HG03060 (cell line): ENCODE data around the gene GDA.

Source experiments
- ATAC-seq: cut with Tn5 transposase; IDR thresholded peaks from one replicate; pipeline ENCODE4 v1.9.1; 2021; ENCODE audit warnings: low read depth, moderate number of reproducible peaks; ENCODE audit not compliant: unreplicated experiment

GDA gene

DNA sequence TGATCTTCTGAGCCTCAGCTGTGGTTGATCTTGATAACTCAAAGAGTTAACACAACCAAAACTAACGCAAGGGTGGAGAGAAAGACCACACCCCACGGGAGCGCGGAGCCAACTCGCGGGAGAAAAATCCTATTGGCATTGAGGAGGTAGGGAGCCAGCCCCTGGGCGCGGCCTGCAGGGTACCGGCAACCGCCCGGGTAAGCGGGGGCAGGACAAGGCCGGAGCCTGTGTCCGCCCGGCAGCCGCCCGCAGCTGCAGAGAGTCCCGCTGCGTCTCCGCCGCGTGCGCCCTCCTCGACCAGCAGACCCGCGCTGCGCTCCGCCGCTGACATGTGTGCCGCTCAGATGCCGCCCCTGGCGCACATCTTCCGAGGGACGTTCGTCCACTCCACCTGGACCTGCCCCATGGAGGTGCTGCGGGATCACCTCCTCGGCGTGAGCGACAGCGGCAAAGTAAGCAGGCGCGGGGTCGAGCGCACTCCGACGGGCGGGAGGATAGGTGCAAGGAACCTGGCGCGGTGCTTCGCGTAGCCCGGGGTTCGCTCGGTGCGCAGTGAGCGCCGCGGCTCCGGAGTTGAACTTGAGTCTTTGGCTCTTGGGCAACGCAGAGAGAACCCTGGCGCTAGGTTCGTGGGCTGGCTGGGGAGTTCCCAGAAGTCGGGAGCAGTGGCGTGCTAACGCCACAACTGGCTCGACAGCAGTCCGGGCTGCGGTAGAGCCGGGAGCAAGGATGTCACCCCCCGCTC is at the start of gene GDA:
Gene GDA (plus strand): TSS at position 210 of the 745 bp plus-strand sequence. CDS start 120 bp downstream, at position 330.
- no peak for ATAC-seq

DNA sequence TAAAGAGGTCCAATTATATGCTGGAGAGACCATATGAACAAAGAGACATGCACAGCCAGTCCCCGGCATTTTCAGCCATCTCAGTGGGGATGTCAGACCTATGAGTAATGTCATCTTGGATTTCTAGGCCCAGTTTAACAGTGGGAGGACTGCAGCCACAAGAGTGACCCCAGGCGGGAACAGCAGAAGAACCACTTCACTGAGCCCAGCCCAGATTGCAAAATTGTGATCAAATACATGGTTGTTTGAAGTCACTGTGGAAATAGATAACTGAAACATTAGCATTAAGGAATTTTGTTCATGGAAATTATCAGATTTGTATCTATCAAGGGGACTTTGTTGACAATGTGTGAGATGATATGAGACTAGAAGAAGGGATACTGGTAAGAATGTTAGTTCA is 46.7 kb upstream of the GDA start:
- ATAC-seq: no peak

GRCh38 chr9:72113056-72113455 is 36.2 kb upstream of the GDA start:
- ATAC-seq: no peak

- ATAC-seq: no peak
These were observed 29.4 kb upstream of the GDA start for GRCh38 chr9:72119853-72120252.

DNA sequence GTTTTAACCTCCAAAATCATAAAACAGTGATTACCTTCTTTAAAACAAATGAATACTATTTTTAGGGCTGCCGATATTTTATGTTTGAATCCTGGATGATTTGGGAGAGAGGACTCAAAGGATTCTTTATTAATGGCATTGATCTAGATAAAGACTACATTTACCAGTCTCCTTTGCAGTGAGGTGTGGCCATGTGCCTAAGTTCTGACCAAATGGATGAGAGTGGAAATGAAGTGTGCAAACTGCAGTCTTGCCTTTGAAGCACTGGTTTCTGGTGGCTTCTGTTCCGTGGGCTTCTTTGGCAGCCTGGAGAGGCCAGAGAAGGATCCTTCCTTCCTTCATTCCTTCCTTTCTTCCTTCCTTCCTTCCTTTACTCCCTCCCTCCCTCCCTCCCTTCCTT is 24.3 kb upstream of the GDA start:
- ATAC-seq: no peak

DNA sequence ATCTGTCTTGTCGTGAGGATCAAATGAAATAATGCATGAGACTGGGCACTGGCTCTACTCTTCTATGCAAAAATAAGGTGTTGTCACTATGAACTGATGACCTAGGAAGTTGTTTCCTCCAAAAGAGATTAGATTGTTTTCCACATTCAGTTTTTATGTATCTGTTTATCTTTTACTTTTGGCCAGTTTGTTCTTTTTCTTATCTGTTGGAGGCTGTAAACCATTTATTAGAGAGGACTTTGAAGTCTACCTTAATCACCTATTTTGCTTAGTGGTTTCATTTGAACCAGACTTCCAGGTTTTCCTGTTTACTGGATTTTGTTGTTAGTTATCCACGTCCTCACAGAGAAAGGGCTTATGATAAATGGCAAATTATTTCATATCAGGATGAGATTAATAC is 21.5 kb upstream of the GDA start:
- ATAC-seq: no peak

DNA sequence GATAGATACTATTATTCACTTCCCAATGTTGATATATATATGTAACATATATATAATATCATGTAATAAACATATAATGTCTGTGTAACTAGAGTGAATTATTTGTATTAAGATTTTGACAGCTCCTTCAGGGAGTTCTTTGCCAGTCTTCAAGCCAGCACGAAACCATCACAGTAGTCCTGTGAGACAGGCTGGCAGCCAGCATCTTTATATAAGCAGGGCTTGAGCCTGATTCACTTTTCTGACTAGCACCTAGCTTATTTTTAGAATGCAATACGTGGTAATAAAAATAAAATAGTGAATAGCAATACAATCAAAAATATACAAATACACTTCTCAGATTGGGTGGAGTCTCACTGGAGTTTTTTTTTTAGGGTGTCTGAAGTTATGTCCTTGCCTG is 20.7 kb upstream of the GDA start:
- ATAC-seq: no peak

- no peak for ATAC-seq
These were observed 19.7 kb upstream of the GDA start for GRCh38 chr9:72129271-72130156.

GRCh38 chr9:72130321-72130720 is 18.9 kb upstream of the GDA start:
- no peak for ATAC-seq

DNA sequence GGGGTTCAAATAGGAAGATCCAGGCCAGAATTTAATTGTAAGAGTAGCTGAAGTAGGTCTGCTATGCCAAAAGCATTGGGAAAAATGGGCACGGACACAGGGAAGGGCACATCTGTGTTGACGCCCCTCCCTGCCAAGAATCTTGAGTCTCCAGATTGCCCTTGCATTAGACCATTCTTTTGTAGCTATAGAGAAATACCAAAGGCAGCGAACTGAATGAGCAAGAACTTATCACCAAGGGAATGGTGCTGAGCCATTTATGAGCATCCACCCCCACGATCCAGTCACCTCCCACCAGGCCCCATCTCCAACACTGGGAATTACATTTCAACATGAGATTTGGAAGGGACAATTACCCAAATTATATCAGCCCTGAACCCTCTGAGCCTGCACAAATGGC is 18.0 kb upstream of the GDA start:
- ATAC-seq: no peak

DNA sequence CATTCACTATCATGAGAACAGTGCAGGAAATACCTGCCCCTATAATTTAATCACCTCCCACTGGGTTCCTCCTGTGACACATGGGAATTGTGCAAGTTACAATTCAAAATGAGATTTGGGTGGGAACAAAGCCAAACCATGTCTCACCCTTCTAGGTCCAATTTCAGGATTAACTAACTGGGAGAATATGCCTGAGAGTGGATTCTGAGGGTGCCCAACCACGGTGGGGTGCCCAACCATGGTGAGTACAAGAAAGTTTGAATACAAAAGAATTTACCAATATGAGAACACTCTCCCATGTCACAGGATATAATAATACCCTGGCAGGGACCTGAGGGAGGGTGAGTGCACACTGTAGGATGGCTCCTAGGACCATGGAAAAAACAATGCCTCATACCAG is 17.2 kb upstream of the GDA start:
- ATAC-seq: no peak

DNA sequence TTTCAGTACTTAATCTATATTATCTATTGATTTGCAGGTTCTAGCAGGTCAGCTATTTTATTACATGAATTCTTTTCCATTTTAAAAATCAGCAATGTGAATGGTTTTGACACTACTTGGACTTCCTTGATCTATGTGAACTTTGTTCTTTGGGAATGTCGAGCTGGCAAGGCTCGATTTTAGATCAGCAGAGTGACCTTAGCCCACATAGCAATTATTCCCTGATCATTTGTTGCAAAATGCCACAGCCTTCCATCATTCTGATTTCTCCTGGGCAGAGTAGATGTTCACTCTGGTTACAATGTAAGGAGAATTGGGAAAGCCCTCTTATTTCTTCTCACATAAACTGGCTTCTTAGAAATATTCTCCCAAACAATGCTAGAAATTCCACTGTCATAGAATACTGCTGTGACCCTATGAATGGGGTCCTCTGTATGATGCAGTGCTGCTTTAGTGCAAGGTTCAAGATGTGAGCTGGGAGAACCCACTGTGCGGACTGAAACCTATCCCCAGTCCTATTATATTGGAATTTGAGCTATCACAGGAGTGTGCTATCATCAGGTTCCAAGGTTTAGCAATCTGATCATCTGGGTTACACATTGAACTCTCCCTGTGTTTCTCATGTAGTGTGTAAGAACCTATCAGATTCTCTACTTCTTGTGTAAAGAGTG is 15.7 kb upstream of the GDA start:
- no peak for ATAC-seq

DNA sequence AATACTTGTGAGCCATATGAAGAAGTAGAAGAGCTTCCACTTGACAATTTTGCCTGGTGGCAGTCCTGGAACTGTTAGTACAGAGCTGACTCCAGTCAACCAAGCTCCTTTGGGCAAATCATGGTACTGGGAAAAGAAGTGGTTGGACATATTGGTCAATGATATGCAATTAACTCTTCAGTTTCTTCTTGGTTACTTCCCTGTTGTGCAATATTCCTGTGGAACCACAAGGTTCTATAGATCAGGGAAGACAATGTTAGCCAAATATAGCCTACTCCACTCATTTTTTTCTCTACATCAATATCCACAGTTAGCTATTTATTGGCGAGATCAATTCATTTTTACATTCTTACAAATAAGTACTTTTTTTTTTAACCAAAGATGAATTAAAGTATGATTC is 14.4 kb upstream of the GDA start:
- no peak for ATAC-seq

DNA sequence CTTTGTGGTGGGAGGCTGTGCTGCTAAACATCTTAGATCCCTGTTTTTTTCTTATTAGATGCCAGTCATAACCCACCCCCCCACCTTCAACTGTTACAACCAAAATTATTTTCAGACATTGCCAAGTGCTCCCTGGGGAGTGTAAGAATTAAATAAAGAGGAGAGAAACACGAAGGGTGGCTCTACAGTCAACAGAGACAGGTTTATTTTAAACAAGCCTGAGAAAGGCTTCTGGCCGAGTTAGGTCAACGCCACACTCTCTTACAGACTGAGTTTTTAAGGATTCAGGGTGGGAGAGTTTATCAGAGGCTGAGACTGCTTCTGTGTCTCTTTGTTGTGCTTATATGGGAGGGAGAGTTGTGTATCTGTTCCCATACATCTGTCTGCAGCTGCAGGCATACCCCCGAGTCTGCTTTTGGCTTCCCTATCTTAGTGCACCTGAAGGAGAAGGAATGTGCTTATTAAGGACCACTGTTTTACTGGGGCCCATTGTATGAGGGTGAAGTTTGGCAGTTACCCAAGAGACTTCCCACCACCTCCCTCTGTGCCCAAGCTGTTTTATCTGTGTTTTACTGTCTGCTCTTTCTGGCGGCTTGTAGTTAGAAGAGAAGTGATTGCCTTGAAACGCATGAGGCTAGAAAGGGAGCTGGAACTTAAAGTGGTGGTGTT is 11.4 kb upstream of the GDA start:
- no peak for ATAC-seq

GRCh38 chr9:72139226-72139625 is 10.0 kb upstream of the GDA start:
- no peak for ATAC-seq

GRCh38 chr9:72140586-72140985 is 8.7 kb upstream of the GDA start:
- no peak for ATAC-seq

GRCh38 chr9:72141484-72141883 is 7.8 kb upstream of the GDA start:
- ATAC-seq: no peak

- no peak for ATAC-seq
These were observed 4.3 kb upstream of the GDA start for GRCh38 chr9:72144756-72145492.

GRCh38 chr9:72145733-72146505 is 3.3 kb upstream of the GDA start:
- ATAC-seq: no peak
